Measurements from ENCODE around the gene SKAP2. TPM values are rescaled to one million over a fixed set of nuclear protein-coding genes. Genes with fewer than 3 reads are reported as not detected.

SKAP2 gene
- total RNA-seq, 1 donor, result 19.5 TPM

- no peaks in the 10 kb centered on the region for H3K9me3 ChIP-seq (ENCODE audit: low read depth, low read length)
- DNase-seq (ENCODE audit: insufficient read length, low spot score, missing footprints), result no peak
- TF ChIP-seq, protein P1, sequence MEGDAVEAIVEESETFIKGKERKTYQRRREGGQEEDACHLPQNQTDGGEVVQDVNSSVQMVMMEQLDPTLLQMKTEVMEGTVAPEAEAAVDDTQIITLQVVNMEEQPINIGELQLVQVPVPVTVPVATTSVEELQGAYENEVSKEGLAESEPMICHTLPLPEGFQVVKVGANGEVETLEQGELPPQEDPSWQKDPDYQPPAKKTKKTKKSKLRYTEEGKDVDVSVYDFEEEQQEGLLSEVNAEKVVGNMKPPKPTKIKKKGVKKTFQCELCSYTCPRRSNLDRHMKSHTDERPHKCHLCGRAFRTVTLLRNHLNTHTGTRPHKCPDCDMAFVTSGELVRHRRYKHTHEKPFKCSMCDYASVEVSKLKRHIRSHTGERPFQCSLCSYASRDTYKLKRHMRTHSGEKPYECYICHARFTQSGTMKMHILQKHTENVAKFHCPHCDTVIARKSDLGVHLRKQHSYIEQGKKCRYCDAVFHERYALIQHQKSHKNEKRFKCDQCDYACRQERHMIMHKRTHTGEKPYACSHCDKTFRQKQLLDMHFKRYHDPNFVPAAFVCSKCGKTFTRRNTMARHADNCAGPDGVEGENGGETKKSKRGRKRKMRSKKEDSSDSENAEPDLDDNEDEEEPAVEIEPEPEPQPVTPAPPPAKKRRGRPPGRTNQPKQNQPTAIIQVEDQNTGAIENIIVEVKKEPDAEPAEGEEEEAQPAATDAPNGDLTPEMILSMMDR (IDR thresholded peaks at IDR 0.05; ENCODE audit: extremely low read depth, low read depth, low read length), result no peak
- no peaks in the 10 kb centered on the region for H3K4me1 ChIP-seq (ENCODE audit: insufficient read depth, low read length)
- H3K4me2 ChIP-seq (ENCODE audit: insufficient read depth, low read length), result no peak overlapping the region
- no peaks in the 10 kb centered on the region for H3K79me2 ChIP-seq (ENCODE audit: insufficient read depth, low read length)
- H4K20me1 ChIP-seq (ENCODE audit: insufficient read depth, low read length), result no peaks in the 10 kb centered on the region
- H3K4me3 ChIP-seq (ENCODE audit: insufficient read depth, low read length), result no peak overlapping the region
- H3K36me3 ChIP-seq (ENCODE audit: insufficient read depth, low read length), result no peaks in the 10 kb centered on the region
- no peak overlapping the region for H2AFZ ChIP-seq (ENCODE audit: low read length)
- H3K27ac ChIP-seq (ENCODE audit: low read depth, low read length), result no peak overlapping the region
- no peaks in the 10 kb centered on the region for H3K27me3 ChIP-seq (ENCODE audit: insufficient read depth, low read length)
These were observed 233.3 kb downstream of the SKAP2 start for GRCh38 chr7:26630941-26631580.

GRCh38 chr7:26630361-26630760 lies 234.0 kb downstream of the SKAP2 start:
- TF ChIP-seq, protein P1 (IDR thresholded peaks at IDR 0.05; ENCODE audit: extremely low read depth, low read depth, low read length), result no peak
- Histone ChIP-seq H2AFZ (ENCODE audit: low read length) (no peak overlapping the region), H3K4me3 (ENCODE audit: insufficient read depth, low read length) (no peak overlapping the region), H3K36me3 (ENCODE audit: insufficient read depth, low read length) (no peaks in the 10 kb centered on the region), H3K27me3 (ENCODE audit: insufficient read depth, low read length) (no peaks in the 10 kb centered on the region), H3K4me1 (ENCODE audit: insufficient read depth, low read length) (no peaks in the 10 kb centered on the region), H3K9me3 (ENCODE audit: low read depth, low read length) (no peaks in the 10 kb centered on the region), H3K79me2 (ENCODE audit: insufficient read depth, low read length) (no peaks in the 10 kb centered on the region), H3K27ac (ENCODE audit: low read depth, low read length) (no peak overlapping the region), H4K20me1 (ENCODE audit: insufficient read depth, low read length) (no peaks in the 10 kb centered on the region), H3K4me2 (ENCODE audit: insufficient read depth, low read length) (no peak overlapping the region)
- no peak for DNase-seq (ENCODE audit: insufficient read length, low spot score, missing footprints)

GRCh38 chr7:26629696-26630095 lies 234.7 kb downstream of the SKAP2 start:
- no peaks in the 10 kb centered on the region for H3K79me2 ChIP-seq (ENCODE audit: insufficient read depth, low read length)
- no peaks in the 10 kb centered on the region for H3K27me3 ChIP-seq (ENCODE audit: insufficient read depth, low read length)
- no peaks in the 10 kb centered on the region for H3K9me3 ChIP-seq (ENCODE audit: low read depth, low read length)
- no peaks in the 10 kb centered on the region for H3K36me3 ChIP-seq (ENCODE audit: insufficient read depth, low read length)
- no peak overlapping the region for H3K4me3 ChIP-seq (ENCODE audit: insufficient read depth, low read length)
- no peak for DNase-seq (ENCODE audit: insufficient read length, low spot score, missing footprints)
- no peaks in the 10 kb centered on the region for H3K4me1 ChIP-seq (ENCODE audit: insufficient read depth, low read length)
- H3K4me2 ChIP-seq (ENCODE audit: insufficient read depth, low read length), result no peak overlapping the region
- H3K27ac ChIP-seq (ENCODE audit: low read depth, low read length), result no peak overlapping the region
- H4K20me1 ChIP-seq (ENCODE audit: insufficient read depth, low read length), result no peaks in the 10 kb centered on the region
- no peak overlapping the region for H2AFZ ChIP-seq (ENCODE audit: low read length)
- TF ChIP-seq, protein P1 (IDR thresholded peaks at IDR 0.05; ENCODE audit: extremely low read depth, low read depth, low read length), result no peak

GRCh38 chr7:26627891-26628341 lies 236.5 kb downstream of the SKAP2 start:
- no peak overlapping the region for H3K27ac ChIP-seq (ENCODE audit: low read depth, low read length)
- no peak overlapping the region for H3K4me3 ChIP-seq (ENCODE audit: insufficient read depth, low read length)
- TF ChIP-seq, protein P1 (IDR thresholded peaks at IDR 0.05; ENCODE audit: extremely low read depth, low read depth, low read length), result no peak
- H3K9me3 ChIP-seq (ENCODE audit: low read depth, low read length), result no peaks in the 10 kb centered on the region
- H2AFZ ChIP-seq (ENCODE audit: low read length), result no peak overlapping the region
- no peak for DNase-seq (ENCODE audit: insufficient read length, low spot score, missing footprints)
- no peaks in the 10 kb centered on the region for H4K20me1 ChIP-seq (ENCODE audit: insufficient read depth, low read length)
- H3K36me3 ChIP-seq (ENCODE audit: insufficient read depth, low read length), result no peaks in the 10 kb centered on the region
- no peaks in the 10 kb centered on the region for H3K27me3 ChIP-seq (ENCODE audit: insufficient read depth, low read length)
- no peaks in the 10 kb centered on the region for H3K4me1 ChIP-seq (ENCODE audit: insufficient read depth, low read length)
- H3K79me2 ChIP-seq (ENCODE audit: insufficient read depth, low read length), result no peaks in the 10 kb centered on the region
- no peak overlapping the region for H3K4me2 ChIP-seq (ENCODE audit: insufficient read depth, low read length)

Measured in osteoblast (primary cell).